ENCODE results near the gene PF4V1.

DNA sequence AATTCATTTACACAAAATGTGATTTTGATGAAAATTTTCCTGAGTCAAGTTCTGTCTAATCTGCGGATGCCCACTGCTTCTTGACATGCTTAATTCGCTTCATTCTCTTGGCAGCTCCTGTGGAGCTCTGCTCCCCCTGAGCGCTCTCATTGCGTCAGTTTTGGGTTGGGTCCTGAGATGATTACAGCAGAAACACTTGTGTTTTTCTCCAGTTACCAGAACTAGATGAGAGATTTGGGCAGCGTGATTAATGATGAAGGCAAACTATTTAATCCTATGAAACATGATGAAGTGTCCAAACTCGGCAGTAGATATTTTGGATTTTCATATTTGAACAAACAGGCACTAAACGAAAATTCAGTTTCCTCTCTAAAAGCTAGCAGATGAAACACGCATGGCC is 11.9 kb downstream of the PF4V1 start:
- no peak for TF ChIP-seq EZH2 (IDR thresholded peaks at IDR 0.05; ENCODE audit: borderline replicate concordance, insufficient read depth, low read depth, low read length, poor library complexity, severe bottlenecking)
- TF ChIP-seq, protein P1, sequence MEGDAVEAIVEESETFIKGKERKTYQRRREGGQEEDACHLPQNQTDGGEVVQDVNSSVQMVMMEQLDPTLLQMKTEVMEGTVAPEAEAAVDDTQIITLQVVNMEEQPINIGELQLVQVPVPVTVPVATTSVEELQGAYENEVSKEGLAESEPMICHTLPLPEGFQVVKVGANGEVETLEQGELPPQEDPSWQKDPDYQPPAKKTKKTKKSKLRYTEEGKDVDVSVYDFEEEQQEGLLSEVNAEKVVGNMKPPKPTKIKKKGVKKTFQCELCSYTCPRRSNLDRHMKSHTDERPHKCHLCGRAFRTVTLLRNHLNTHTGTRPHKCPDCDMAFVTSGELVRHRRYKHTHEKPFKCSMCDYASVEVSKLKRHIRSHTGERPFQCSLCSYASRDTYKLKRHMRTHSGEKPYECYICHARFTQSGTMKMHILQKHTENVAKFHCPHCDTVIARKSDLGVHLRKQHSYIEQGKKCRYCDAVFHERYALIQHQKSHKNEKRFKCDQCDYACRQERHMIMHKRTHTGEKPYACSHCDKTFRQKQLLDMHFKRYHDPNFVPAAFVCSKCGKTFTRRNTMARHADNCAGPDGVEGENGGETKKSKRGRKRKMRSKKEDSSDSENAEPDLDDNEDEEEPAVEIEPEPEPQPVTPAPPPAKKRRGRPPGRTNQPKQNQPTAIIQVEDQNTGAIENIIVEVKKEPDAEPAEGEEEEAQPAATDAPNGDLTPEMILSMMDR (IDR thresholded peaks at IDR 0.05), result no peak

Data from B cell (primary cell).